K562 (cell line): ENCODE data around the gene CISD3. TPM values are rescaled to one million over a fixed set of nuclear protein-coding genes. Genes with fewer than 3 reads are reported as not detected.

Source experiments
- CC2D1A ChIP-seq: fragments of 450-650 bp; IDR thresholded peaks from 2 replicates; pipeline ENCODE4 v1.6.1; 2017; ENCODE audit warnings: mild to moderate bottlenecking
- CCNT2 ChIP-seq: IDR thresholded peaks from 2 replicates; pipeline ENCODE4 v1.6.1; 2011; ENCODE audit warnings: borderline replicate concordance, low read depth, mild to moderate bottlenecking, moderate library complexity, mixed read lengths, low read length; ENCODE audit not compliant: insufficient read length; ENCODE audit errors: extremely low read depth
- CGGBP1 ChIP-seq: fragments of 250-450 bp; sonication (Bioruptor Pico); IDR thresholded peaks from 2 replicates; pipeline ENCODE4 v1.9.0; 2021; ENCODE audit warnings: mild to moderate bottlenecking
- FOXM1 ChIP-seq, 2 experiments: fragments of 450-650 bp in 1 of 2; sonication (generic) in 1 of 2; formaldehyde crosslinking in 1 of 2; IDR thresholded peaks; 2 replicates each; pipeline versions ENCODE4 v1.6.1 to v1.9.0; 2017 to 2022; ENCODE audit warnings: low read depth in 2 of 2, mild to moderate bottlenecking in 2 of 2, missing genetic modification reagents in 1 of 2, moderate library complexity in 1 of 2
- GATAD2A ChIP-seq: fragments of 450-650 bp; IDR thresholded peaks from 2 replicates; pipeline ENCODE4 v1.6.1; 2017
- HDAC3 ChIP-seq: fragments of 450-650 bp; IDR thresholded peaks from 2 replicates; pipeline ENCODE4 v1.6.1; 2018; ENCODE audit warnings: borderline replicate concordance, mild to moderate bottlenecking, moderate library complexity; ENCODE audit not compliant: partially characterized antibody
- HDGF ChIP-seq: fragments of 450-650 bp; IDR thresholded peaks from 2 replicates; pipeline ENCODE4 v1.6.1; 2016
- HMGN3 ChIP-seq: IDR thresholded peaks from 2 replicates; pipeline ENCODE4 v1.6.1; 2011; ENCODE audit warnings: borderline replicate concordance, low read depth, mild to moderate bottlenecking, mixed read lengths, low read length; ENCODE audit not compliant: insufficient read length; ENCODE audit errors: extremely low read depth
- ILF3 ChIP-seq: fragments of 450-650 bp; IDR thresholded peaks from 2 replicates; pipeline ENCODE4 v1.6.1; 2018; ENCODE audit warnings: antibody characterized with exemption, mild to moderate bottlenecking, moderate library complexity, borderline replicate concordance
- LEF1 ChIP-seq: fragments of 450-650 bp; IDR thresholded peaks from 2 replicates; pipeline ENCODE4 v1.6.1; 2016; ENCODE audit warnings: mild to moderate bottlenecking
- NFRKB ChIP-seq: fragments of 450-650 bp; IDR thresholded peaks from 2 replicates; pipeline ENCODE4 v1.6.1; 2016; ENCODE audit warnings: low read depth
- PATZ1 ChIP-seq: fragments of 250-450 bp; sonication (Bioruptor Pico); IDR thresholded peaks from 2 replicates; pipeline ENCODE4 v1.5.0; 2020; ENCODE audit warnings: mild to moderate bottlenecking, borderline replicate concordance
- POLR2B ChIP-seq: fragments of 450-650 bp; IDR thresholded peaks from 2 replicates; pipeline ENCODE4 v1.6.1; 2018; ENCODE audit warnings: low read depth; ENCODE audit not compliant: partially characterized antibody
- SAFB ChIP-seq: fragments of 200-400 bp; formaldehyde crosslinking; IDR thresholded peaks from 2 replicates; pipeline ENCODE4 v1.6.1; 2017; ENCODE audit warnings: low read depth, low read length, borderline replicate concordance
- SIRT6 ChIP-seq: IDR thresholded peaks from one replicate; pipeline ENCODE4 v1.6.1; 2012; ENCODE audit warnings: low read depth, mild to moderate bottlenecking, control low read depth, inconsistent platforms, low read length, moderate library complexity
- SMAD1 ChIP-seq: fragments of 150-350 bp; IDR thresholded peaks from 2 replicates; pipeline ENCODE4 v1.6.1; 2014; ENCODE audit warnings: low read length, low read depth; ENCODE audit not compliant: partially characterized antibody
- SOX6 ChIP-seq: fragments of 450-650 bp; IDR thresholded peaks from 2 replicates; pipeline ENCODE4 v1.6.1; 2014; ENCODE audit warnings: mild to moderate bottlenecking
- SRF ChIP-seq, 2 experiments: fragments of 250-450, 450-650 bp in 1 of 2; sonication (Bioruptor Pico) in 1 of 2; sonication (generic) in 1 of 2; formaldehyde crosslinking; IDR thresholded peaks; 2 replicates each; pipeline versions ENCODE4 v1.5.0 to v1.5.1; 2020 to 2022; ENCODE audit warnings: mild to moderate bottlenecking in 1 of 2, missing genetic modification reagents in 1 of 2
- STAG1 ChIP-seq: sonication (generic); formaldehyde crosslinking; IDR thresholded peaks from 2 replicates; pipeline ENCODE4 v1.5.0; 2020; ENCODE audit warnings: missing genetic modification reagents, borderline replicate concordance
- TAF9B ChIP-seq: fragments of 450-650 bp; IDR thresholded peaks from 2 replicates; pipeline ENCODE4 v1.6.1; 2018; ENCODE audit warnings: mild to moderate bottlenecking; ENCODE audit not compliant: partially characterized antibody
- ZBTB2 ChIP-seq: fragments of 450-650 bp; IDR thresholded peaks from 2 replicates; pipeline ENCODE4 v1.6.1; 2016; ENCODE audit warnings: antibody characterized with exemption
- ZEB2 ChIP-seq: fragments of 450-650 bp; IDR thresholded peaks from 2 replicates; pipeline ENCODE4 v1.6.1; 2016
- ZFP1 ChIP-seq: fragments of 450-650 bp; formaldehyde crosslinking; IDR thresholded peaks from 2 replicates; pipeline ENCODE4 v1.4.0; 2020; ENCODE audit warnings: mild to moderate bottlenecking, mixed read lengths
- ZNF212 ChIP-seq: fragments of 450-650 bp; formaldehyde crosslinking; IDR thresholded peaks from 2 replicates; pipeline ENCODE4 v1.4.0; 2020; ENCODE audit warnings: mild to moderate bottlenecking
- ZNF436 ChIP-seq: fragments of 250-450, 450-650 bp; sonication (Bioruptor Pico); formaldehyde crosslinking; IDR thresholded peaks from 2 replicates; pipeline ENCODE4 v1.7.0; 2020; ENCODE audit warnings: mild to moderate bottlenecking
- ZNF589 ChIP-seq: fragments of 200-800 bp; sonication (Bioruptor generic); IDR thresholded peaks from 2 replicates; pipeline ENCODE4 v1.6.1; 2016; ENCODE audit warnings: low read depth, missing genetic modification characterization, missing compliant biosample characterization
- polyA plus RNA-seq, 8 experiments: library from polyadenylated mRNA; depleted of rRNA in 4 of 8; stranded (reverse) in 5 of 8; unstranded in 3 of 8; fragments of >200 nt; fragmentation: Nextera tagmentation in 2 of 8; fragmentation: Illumina TruSeq in 1 of 8; extraction: Ambion mirVana in 2 of 8; extraction: Trizol in 1 of 8; gene quantifications; 2 replicates each; pipeline versions ENCODE4 v1.2.1 to v1.2.3, GENCODE V29; 2011 to 2014; ENCODE audit warnings: inconsistent platforms in 1 of 8, missing spikeins in 1 of 8
- total RNA-seq, 7 experiments: library from RNA; depleted of rRNA in 6 of 7; stranded (reverse); fragments of >200 nt in 6 of 7; fragmentation: Illumina TruSeq in 2 of 7; extraction: Trizol in 2 of 7; gene quantifications; 2 replicates each; pipeline versions ENCODE4 v1.2.1 to v1.2.3, GENCODE V29; 2011 to 2021; ENCODE audit warnings: low replicate concordance in 1 of 7

Gene CISD3
- total and polyA plus RNA-seq, 9 of the 15 experiments (the other 6 are each of a cell fraction or from before 2014, with no cell fraction given): 5.0 to 60.7 (median 15.7) TPM

GRCh38 chr17:38703742-38704605, 26.2 kb upstream of the CISD3 start (continued):
- peak; percentile 75 for TF ChIP-seq SMAD1
- peak; percentile 39 for TF ChIP-seq TAF9B
- TF ChIP-seq SAFB: peak; percentile 66; the same call in 1 of the 2 replicates
- TF ChIP-seq ZNF436: peak; percentile 98
- no peak for TF ChIP-seq ZNF212 (CRISPR knock-in tag)
- 0 out of 2 replicates have a peak, but pooled peaks have one; percentile 62 for TF ChIP-seq LEF1
- TF ChIP-seq HMGN3: peak; percentile 71
- peak; percentile 50; the same call in 1 of the 2 replicates for TF ChIP-seq CC2D1A
- 0 out of 4 replicates have a peak, but pooled peaks of 1 of the 2 experiments have one; percentile 22 for TF ChIP-seq SRF (CRISPR knock-in tag; IDR thresholded peaks at IDR 0.05)
- no peak for TF ChIP-seq SIRT6
- peak; percentile 13 for TF ChIP-seq POLR2B
- TF ChIP-seq ZBTB2: no peak
- 0 out of 2 replicates have a peak, but pooled peaks have one; percentile 37 for TF ChIP-seq ZNF589 (CRISPR knock-in tag)
- peak; percentile 84 for TF ChIP-seq NFRKB
- TF ChIP-seq STAG1 (CRISPR knock-in tag): no peak
- no peak for TF ChIP-seq CGGBP1 (CRISPR knock-in tag)
- no peak for TF ChIP-seq SOX6
- TF ChIP-seq HDGF: no peak
- 0 out of 2 replicates have a peak, but pooled peaks have one; percentile 39 for TF ChIP-seq GATAD2A
- TF ChIP-seq FOXM1 (IDR thresholded peaks at IDR 0.05; ENCODE audit: low read depth): peak; percentile 28; the same call in 1 of the 2 replicates
- no peak for TF ChIP-seq FOXM1 (CRISPR knock-in tag; IDR thresholded peaks at IDR 0.05; ENCODE audit: low read depth)
- TF ChIP-seq ILF3: no peak
- TF ChIP-seq CCNT2: peak; percentile 49
- TF ChIP-seq ZFP1: no peak
- TF ChIP-seq HDAC3: no peak
- 0 out of 2 replicates have a peak, but pooled peaks have one; percentile 44 for TF ChIP-seq ZEB2
- no peak for TF ChIP-seq PATZ1 (CRISPR knock-in tag)
